Measurements from ENCODE around the gene FAM78A. TPM values are rescaled to one million over a fixed set of nuclear protein-coding genes. Genes with fewer than 3 reads are reported as not detected.
"Not testable (repeated sequence)": the region's sequence is repeated elsewhere in the genome, so short reads cannot be mapped to it uniquely, and the experiment has no call there.

The FAM78A gene
- total RNA-seq, 2 donors from 2014 or later = 3.0 to 4.1 TPM

DNA sequence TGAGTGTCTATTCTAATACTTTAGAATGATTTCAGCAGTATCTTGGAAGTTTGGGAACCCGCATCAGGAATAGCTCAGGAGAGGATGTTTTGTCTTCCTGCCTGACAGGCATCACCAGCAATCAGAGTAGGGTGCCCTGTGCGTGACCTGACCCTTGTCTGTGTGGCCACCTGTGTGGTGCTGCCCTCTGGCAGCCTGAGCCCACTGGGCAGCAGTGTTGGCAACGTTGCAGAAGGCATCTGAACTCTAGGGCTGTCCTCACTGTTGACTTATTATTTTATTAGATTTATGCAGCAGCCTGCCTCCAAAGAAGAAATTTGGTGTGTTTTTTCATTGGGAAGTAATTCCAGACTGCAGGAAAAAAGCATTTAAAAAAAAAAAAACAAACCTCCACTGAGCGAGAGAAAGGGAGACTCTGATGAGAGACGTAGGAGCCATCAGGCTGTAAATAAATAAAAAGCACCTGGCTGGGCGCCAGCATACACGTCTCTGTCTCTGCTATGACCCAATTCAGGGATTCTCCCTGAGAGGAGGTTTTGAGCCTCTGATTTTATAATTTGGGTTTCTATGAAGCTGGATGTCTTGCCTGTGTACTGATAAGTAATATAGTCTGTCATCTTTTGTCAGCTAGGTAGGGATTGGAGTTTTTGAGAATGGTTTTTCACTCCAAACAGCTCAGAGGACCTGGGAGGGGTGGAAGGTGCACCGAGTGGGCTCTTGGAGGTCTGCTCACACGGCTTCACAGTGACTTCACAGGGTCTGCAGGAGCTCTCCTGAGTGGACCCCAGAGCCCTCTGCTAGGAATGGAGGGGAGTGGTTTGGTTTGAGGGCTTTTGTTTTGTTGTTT lies 49.0 kb downstream of the FAM78A start:
- intact Hi-C loops (cut with DNase I) = no loop called here
- no peak for DNase-seq (ENCODE audit: low spot score)

GRCh38 chr9:131226226-131226625 lies 50.1 kb downstream of the FAM78A start:
- intact Hi-C loops (cut with DNase I) = no loop called here
- no peak for DNase-seq (ENCODE audit: low spot score)

DNA sequence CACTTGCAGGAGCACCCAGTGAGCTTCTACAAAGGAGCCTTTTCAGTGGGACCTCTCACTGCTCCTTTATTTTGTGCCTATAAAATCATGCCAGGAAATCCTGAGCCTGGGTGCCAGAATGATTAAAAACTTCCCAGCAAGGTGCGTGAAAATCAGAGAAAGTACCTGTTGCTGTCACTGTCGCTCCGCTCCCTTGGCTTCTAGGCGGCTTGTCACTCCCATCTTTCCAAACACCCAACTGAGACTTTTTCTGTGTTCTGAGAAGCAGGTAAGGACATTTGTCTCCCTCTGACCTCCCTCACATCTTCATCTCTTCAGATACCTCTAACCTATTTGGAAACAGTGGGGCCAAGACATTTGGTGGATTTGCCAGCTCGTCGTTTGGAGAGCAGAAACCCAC lies 53.9 kb downstream of the FAM78A start:
- DNase-seq (ENCODE audit: low spot score) = no peak

GRCh38 chr9:131220485-131220884 lies 55.8 kb downstream of the FAM78A start:
- no peak for DNase-seq (ENCODE audit: low spot score)
- intact Hi-C loops (cut with DNase I) = no loop called here

More for the DNA sequence above, 53.9 kb downstream of the FAM78A start:
- intact Hi-C loops (cut with DNase I) = no loop called here

DNA sequence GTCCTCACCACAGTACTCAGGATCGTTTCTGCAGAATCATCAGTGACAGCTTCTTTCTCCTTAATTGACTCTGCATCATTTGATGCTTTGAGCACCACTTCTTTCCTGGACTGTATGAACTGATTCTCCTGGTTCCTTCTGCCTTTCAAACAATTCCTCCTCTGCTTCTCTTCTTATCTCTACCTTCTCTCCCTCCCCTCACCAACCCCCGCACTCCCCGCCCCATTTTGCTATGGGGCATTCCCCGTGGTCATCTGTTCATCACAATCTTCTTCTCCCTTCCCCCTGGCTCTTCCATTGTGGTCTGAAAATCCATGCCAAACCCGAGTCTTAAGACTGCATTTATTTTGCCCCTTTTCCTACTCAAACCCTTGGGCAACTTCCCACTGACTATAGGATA lies 57.9 kb downstream of the FAM78A start:
- intact Hi-C loops (cut with DNase I) = no loop called here
- no peak for DNase-seq (ENCODE audit: low spot score)

- DNase-seq (ENCODE audit: low spot score) = no peak
- intact Hi-C loops (cut with DNase I) = no loop called here
Measured at GRCh38 chr9:131217331-131218031, 58.8 kb downstream of the FAM78A start.

DNA sequence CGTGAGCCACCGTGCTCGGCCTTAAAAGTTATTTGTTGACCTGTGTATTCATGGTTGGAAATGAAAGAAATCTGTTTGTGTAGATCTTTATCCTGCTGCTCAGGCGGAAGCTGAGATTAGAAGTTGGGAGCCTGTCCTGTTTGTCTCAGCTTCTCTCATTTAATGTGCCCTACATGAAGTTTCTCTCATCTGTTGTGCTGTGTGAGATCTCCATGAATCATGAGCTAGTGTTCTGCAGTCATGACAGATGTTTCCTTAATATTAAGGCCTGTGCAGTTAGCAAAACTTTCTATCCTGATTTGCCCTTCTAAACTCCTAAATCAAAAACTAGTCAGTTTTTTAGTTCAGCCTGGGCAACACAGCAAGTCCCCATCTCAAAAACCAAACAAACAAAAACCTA lies 59.5 kb downstream of the FAM78A start:
- intact Hi-C loops (cut with DNase I) = no loop called here
- no peak for DNase-seq (ENCODE audit: low spot score)

DNA sequence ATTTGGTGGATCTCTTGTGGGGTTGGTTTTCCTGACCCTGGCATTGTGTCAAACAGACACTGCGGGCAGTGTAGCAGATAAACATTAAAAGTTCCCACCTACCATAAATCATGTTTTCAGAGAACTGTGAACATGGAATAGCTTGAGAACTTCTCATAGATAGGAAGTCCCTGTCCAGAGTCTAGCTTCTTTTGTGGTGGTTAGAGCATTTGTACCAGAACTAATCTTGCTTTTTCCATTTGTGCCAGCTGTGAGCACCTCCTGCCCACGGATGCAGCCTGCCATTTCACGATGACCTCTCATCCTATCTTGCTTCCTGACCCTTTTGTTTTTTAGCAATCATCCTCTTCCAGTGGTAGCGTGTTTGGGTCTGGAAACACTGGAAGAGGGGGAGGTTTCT lies 61.4 kb downstream of the FAM78A start:
- intact Hi-C loops (cut with DNase I) = no loop called here
- no peak for DNase-seq (ENCODE audit: low spot score)

- intact Hi-C loops (cut with DNase I) = no loop called here
- no peak for DNase-seq (ENCODE audit: low spot score)
Measured at GRCh38 chr9:131214286-131214856, 61.9 kb downstream of the FAM78A start.

GRCh38 chr9:131211920-131212319 lies 64.4 kb downstream of the FAM78A start:
- intact Hi-C loops (cut with DNase I); DNase-seq (ENCODE audit: low spot score): not testable (repeated sequence)

Other genes with a start within 250 kb of the FAM78A start
- gene AIF1L, start 180.0 kb downstream of the FAM78A start, total RNA-seq = 10 to 100 TPM; 27.3 to 31.2 TPM
- gene NUP214, start 150.9 kb downstream of the FAM78A start, total RNA-seq = 10 to 100 TPM; 33.9 to 40.8 TPM
- 1 to 10 TPM; 8.9 to 9.8 TPM for gene PLPP7, start 13.2 kb upstream of the FAM78A start, total RNA-seq
- 100 to 1,000 TPM; 148 to 151 TPM for gene PRRC2B, start 117.6 kb upstream of the FAM78A start, total RNA-seq
- 10 to 100 TPM; 18.2 to 22.8 TPM for gene POMT1, start 226.4 kb upstream of the FAM78A start, total RNA-seq